ENCODE measurements around the gene CDK7. TPM values are rescaled to one million over a fixed set of nuclear protein-coding genes. Genes with fewer than 3 reads are reported as not detected.

The CDK7 gene
- total RNA-seq, 4 donors from 2014 or later, result 16.1 to 27.4 (median 23.5) TPM

DNA sequence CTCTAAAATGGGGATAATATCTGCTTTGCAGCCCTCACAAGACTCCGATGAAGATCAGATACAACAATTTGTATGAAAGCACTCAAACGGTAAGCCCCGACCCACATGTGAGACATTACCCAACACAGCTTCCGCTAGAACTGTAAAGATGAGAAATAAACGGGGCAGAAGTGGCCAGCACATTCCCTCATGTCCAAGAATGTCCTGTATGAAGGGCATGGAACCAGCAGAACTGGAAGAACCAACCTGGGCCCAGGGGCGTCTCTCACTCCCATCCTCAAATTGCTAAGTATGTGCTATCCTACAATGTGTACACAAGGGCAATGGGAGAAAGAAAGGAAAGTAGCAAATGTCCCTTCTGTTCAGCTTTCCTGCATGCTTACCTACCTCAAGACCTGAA lies 64.9 kb downstream of the CDK7 start:
- Histone ChIP-seq H3K4me3 (no peak overlapping the region), H3K4me1 (no peaks in the 10 kb centered on the region), H3K36me3 (peaks cover 0 to 33% (median 0%) of the 10 kb centered on the region in 4 donors), H3K27ac (replicated peaks in 1 of 4) (no peak overlapping the region), H3K27me3 (no peaks in the 10 kb centered on the region), H3K9me3 (no peaks in the 10 kb centered on the region)
- TF ChIP-seq POLR2AphosphoS5 (IDR thresholded peaks at IDR 0.05) (no peak), CTCF (IDR thresholded peaks at IDR 0.05) (no peak), POLR2A (IDR thresholded peaks at IDR 0.05; ENCODE audit: low read depth) (no peak), EP300 (IDR thresholded peaks at IDR 0.05) (no peak)
- WGBS, result 86% methylated on average over 6 of the region's 6 CpGs
- intact Hi-C loops (cut with DNase I), result no loop called here
- DNase-seq (ENCODE audit: extremely low spot score), result no peak

- TF ChIP-seq POLR2A (IDR thresholded peaks at IDR 0.05; ENCODE audit: low read depth), result no peak
- no peak for TF ChIP-seq EP300 (IDR thresholded peaks at IDR 0.05)
- no peak for TF ChIP-seq POLR2AphosphoS5 (IDR thresholded peaks at IDR 0.05)
- TF ChIP-seq CTCF (IDR thresholded peaks at IDR 0.05), result no peak
- no peak for DNase-seq (ENCODE audit: extremely low spot score)
- WGBS, result 87% methylated on average over 5 of the region's 5 CpGs
- H3K27me3 ChIP-seq, result no peaks in the 10 kb centered on the region
- intact Hi-C loops (cut with DNase I), result no loop called here
- peaks cover 0 to 29% (median 0%) of the 10 kb centered on the region in 4 donors for H3K36me3 ChIP-seq
- H3K4me3 ChIP-seq, result no peak overlapping the region
- no peaks in the 10 kb centered on the region for H3K4me1 ChIP-seq
- no peaks in the 10 kb centered on the region for H3K9me3 ChIP-seq
- no peak overlapping the region for H3K27ac ChIP-seq (replicated peaks in 1 of 4)
Measured at GRCh38 chr5:69300537-69301203, 66.0 kb downstream of the CDK7 start.

DNA sequence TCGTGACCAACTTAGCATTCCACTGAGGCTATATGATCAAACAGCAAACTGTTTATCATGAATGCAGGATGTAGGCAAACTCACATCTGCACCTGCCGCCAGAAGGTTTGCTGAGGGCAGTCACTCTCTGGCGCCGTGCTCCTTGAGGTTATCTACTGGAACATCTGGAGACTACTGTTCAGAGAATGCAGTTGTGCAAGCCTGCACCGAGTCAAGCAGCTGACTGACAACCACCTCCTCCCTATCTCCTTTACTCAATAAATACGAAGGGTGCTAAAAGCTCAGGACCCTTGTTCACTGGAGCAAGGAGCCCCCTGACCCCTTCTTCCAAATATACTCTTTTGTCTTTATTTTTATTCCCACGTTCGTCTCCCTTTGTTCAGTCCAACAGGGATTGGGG lies 70.8 kb downstream of the CDK7 start:
- no peak for DNase-seq (ENCODE audit: extremely low spot score)
- peaks cover 5 to 47% (median 12%) of the 10 kb centered on the region in 4 donors for H3K36me3 ChIP-seq
- no peak overlapping the region for H3K27ac ChIP-seq (replicated peaks in 1 of 4)

GRCh38 chr5:69308046-69308553 lies 73.4 kb downstream of the CDK7 start:
- intact Hi-C loops (cut with DNase I), result no loop called here
- H3K27me3 ChIP-seq, result no peaks in the 10 kb centered on the region
- no peak for TF ChIP-seq CTCF (IDR thresholded peaks at IDR 0.05)
- no peak for TF ChIP-seq POLR2AphosphoS5 (IDR thresholded peaks at IDR 0.05)
- no peak for TF ChIP-seq EP300 (IDR thresholded peaks at IDR 0.05)
- no peak for TF ChIP-seq POLR2A (IDR thresholded peaks at IDR 0.05; ENCODE audit: low read depth)
- 62% methylated on average over 3 of the region's 3 CpGs for WGBS
- no peak for DNase-seq (ENCODE audit: extremely low spot score)
- H3K4me3 ChIP-seq, result no peak overlapping the region
- no peaks in the 10 kb centered on the region for H3K4me1 ChIP-seq
- no peaks in the 10 kb centered on the region for H3K9me3 ChIP-seq
- peaks cover 5 to 67% (median 19%) of the 10 kb centered on the region in 4 donors for H3K36me3 ChIP-seq
- no peak overlapping the region for H3K27ac ChIP-seq (replicated peaks in 1 of 4)

More for the DNA sequence above, 70.8 kb downstream of the CDK7 start:
- WGBS, result 95% methylated on average over 8 of the region's 8 CpGs
- H3K27me3 ChIP-seq, result no peaks in the 10 kb centered on the region
- no peaks in the 10 kb centered on the region for H3K4me1 ChIP-seq
- no peak overlapping the region for H3K4me3 ChIP-seq
- intact Hi-C loops (cut with DNase I), result no loop called here
- H3K9me3 ChIP-seq, result no peaks in the 10 kb centered on the region
- TF ChIP-seq CTCF (IDR thresholded peaks at IDR 0.05) (no peak), EP300 (IDR thresholded peaks at IDR 0.05) (no peak), POLR2A (IDR thresholded peaks at IDR 0.05; ENCODE audit: low read depth) (no peak), POLR2AphosphoS5 (IDR thresholded peaks at IDR 0.05) (no peak)
